SIG-M5 (cell line): ENCODE data around the gene BMP2K.
"Not testable (repeated sequence)": the region's sequence is repeated elsewhere in the genome, so short reads cannot be mapped to it uniquely, and the experiment has no call there.

Source experiments
- DNase-seq: peaks from one replicate; lab custom pipeline; 2025; lab: John Stamatoyannopoulos, UW

The BMP2K gene

DNA sequence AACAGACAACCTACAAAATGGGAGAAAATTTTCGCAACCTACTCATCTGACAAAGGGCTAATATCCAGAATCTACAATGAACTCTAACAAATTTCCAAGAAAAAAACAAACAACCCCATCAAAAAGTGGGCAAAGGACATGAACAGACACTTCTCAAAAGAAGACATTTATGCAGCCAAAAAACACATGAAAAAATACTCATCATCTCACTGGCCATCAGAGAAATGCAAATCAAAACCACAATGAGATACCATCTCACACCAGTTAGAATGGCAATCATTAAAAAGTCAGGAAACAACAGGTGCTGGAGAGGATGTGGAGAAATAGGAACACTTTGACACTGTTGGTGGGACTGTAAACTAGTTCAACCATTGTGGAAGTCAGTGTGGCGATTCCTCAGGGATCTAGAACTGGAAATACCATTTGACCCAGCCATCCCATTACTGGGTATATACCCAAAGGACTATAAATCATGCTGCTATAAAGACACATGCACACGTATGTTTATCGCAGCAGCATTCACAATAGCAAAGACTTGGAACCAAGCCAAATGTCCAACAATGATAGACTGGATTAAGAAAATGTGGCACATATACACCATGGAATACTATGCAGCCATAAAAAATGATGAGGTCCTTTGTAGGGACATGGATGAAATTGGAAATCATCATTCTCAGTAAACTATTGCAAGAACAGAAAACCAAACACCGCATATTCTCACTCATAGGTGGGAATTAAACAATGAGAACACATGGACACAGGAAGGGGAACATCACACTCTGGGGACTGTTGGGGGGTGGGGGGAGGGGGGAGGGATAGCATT is 19.7 kb downstream of the BMP2K start:
- DNase-seq: not testable (repeated sequence)

- DNase-seq: no peak
Observed at GRCh38 chr4:78796526-78796925, 20.4 kb downstream of the BMP2K start.

- no peak for DNase-seq
Observed at GRCh38 chr4:78797777-78798284, 21.7 kb downstream of the BMP2K start.

- no peak for DNase-seq
Observed at GRCh38 chr4:78799551-78800495, 23.7 kb downstream of the BMP2K start.

GRCh38 chr4:78800965-78801364 is 24.8 kb downstream of the BMP2K start:
- no peak for DNase-seq

GRCh38 chr4:78803983-78804382 is 27.8 kb downstream of the BMP2K start:
- DNase-seq: no peak

DNA sequence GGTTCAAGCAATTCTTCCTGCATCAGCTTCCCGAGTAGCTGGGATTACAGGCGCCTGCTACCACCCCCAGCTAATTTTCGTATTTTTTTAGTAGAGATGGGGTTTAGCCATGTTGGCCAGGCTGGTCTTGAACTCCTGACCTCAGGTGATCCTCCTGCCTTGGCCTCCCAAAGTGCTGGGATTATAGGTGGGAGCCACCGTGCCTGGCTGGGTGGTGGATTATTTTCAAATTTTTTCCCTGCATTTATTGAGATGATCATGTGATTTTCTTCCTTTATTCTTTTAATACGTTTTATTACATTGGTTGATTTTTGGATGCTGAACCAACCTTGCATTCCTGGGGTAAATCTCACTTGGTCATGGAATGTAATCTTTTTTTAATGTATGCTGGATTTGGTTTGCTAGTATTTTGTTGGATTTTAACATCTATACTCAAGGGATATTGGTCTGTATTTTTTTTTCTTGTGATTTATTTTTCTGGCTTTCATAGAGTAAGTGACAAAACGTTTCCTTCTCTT is 30.9 kb downstream of the BMP2K start:
- DNase-seq: no peak

DNA sequence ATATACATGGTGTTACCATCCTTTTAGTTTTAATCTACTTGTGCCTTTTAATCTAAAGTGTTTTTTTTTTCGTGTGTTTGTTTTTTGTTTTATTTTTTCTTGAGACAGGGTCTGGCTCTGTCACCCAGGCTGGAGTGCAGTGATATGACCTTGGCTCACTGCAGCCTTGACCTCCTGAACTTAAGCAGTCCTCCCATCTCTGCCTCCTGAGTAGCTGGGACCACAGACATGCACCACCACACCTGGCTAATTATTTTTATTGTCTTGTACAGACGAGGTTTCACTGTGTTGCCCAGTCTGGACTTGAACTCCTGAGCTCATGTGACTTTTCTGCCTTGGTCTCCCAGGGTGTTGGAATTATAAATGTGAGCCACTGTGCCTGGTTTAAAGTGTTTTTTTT is 33.1 kb downstream of the BMP2K start:
- no peak for DNase-seq

GRCh38 chr4:78809928-78810835 is 34.0 kb downstream of the BMP2K start:
- no peak for DNase-seq

DNA sequence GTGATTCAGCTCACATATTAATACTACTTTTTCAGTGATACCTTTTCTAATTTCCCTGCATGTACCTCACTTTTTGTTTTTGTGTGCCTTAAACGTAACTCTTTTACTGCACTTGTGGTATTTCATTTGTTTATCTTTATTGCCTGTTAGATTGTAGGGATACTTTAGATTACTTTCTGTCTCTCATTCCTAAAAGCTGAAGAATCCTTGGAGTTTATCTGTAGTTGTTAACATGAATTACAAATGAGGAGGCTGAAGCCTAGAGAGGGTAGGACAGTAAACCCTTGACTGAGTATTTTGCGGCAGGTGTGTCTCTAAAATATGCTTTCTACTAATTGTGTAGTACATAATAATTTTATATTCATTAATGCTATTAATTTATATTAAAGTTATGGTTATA is 34.9 kb downstream of the BMP2K start:
- DNase-seq: no peak

GRCh38 chr4:78818530-78819079 is 42.5 kb downstream of the BMP2K start:
- no peak for DNase-seq

GRCh38 chr4:78824001-78824400 is 47.9 kb downstream of the BMP2K start:
- DNase-seq: no peak

DNA sequence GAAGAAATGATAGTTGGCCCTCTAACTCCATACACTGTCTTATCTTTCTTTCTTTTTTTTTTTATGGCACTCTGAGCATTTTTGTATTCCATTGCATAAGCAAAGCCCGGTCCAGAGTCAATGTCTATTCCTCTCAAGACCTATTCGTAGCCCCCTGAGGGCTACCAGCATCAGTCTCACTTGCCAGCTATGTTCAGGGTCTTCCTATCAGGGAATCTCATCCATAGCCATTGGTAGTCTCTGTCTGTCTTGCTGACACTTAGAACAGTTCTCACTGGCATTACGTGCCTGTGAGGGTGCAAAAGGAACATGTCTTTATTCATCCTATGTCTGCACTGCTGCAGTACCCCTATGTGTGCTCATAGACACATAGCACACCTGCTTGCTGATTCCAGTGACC is 51.0 kb downstream of the BMP2K start:
- DNase-seq: no peak

DNA sequence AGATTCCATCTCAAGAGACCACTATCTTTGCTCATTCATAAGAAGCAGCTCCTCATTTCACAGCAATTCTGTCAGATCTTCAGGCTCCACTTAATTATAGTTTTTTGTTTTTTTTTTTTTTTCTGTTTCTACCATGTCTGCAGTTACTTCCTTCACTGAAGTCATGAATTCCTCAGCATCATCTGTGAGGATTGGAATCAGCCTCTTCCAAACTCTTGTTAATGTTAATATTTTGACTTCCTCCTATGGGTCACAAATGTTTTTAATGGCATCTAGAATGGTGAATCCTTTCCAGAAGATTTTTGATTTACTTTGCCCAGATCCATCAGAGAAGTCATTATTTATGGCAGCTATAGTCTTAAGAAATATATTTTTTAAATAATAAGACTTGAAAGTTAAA is 53.1 kb downstream of the BMP2K start:
- no peak for DNase-seq

DNA sequence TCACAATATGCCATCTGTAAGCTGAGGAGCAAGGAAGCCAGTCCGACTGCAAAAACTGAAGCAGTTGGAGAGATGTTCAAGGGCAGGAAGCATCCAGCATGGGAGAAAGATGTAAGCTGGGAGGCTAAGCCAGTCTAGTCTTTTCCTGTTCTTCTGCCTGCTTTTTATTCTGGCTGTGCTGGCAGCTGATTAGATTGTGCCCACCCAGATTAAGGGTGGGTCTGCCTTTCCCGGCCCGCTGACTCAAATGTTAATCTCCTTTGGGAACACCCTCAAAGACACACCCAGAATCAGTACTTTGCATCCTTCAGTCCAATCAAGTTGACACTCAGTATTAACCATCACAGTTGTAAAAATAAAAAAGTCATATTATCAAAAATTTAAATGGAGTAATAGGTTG is 63.5 kb downstream of the BMP2K start:
- DNase-seq: not testable (repeated sequence)

GRCh38 chr4:78840286-78840685 is 64.1 kb downstream of the BMP2K start:
- not testable (repeated sequence) for DNase-seq

DNA sequence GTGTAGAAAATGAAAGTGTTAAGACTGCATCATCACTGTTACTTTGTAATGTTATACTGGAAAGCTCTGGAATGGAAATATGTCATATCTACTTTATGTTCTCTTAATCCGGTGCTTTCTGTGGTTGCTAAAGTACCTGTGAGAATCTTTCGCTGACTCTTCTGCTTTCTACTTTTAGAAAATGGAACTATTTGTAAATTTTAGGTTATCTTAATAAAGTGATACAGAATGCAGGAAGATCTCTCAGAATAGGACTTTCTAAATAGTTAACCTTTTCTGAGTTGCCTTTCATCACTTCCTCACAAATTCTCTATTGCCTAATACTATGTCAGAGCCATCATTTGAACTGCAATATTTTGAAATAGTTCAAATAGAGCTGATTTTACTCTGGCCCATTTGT is 69.3 kb downstream of the BMP2K start:
- peak; percentile 47 for DNase-seq

GRCh38 chr4:78846258-78846657 is 70.1 kb downstream of the BMP2K start:
- no peak for DNase-seq

- DNase-seq: no peak
Observed at GRCh38 chr4:78862314-78862737, 86.2 kb downstream of the BMP2K start.

GRCh38 chr4:78863254-78863869 is 87.2 kb downstream of the BMP2K start:
- no peak for DNase-seq

DNA sequence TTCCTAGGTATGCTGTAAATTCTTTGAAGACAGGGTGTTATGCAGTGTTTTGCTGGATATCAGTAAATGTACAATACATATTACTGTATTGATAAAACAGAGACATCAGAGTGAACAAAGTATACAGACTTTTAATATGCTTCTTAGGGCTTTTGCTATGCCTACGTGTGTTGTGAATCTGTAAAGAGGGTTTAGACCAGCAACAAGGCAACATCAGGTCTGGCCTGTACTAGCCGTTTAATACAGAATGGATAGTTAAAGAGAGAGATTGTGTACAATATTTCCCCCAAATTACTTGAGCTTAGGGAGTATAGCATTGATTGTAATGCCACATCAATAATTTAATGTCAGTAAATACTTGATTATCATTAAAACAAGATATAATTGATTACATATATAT is 87.8 kb downstream of the BMP2K start:
- DNase-seq: no peak
